Activated naive CD4-positive, alpha-beta T cell treated with anti-CD3 and anti-CD28 coated beads for 36 hours (primary cell): ENCODE data around the gene OR2G6. TPM values are rescaled to one million over a fixed set of nuclear protein-coding genes. Genes with fewer than 3 reads are reported as not detected.
"Not testable (repeated sequence)": the region's sequence is repeated elsewhere in the genome, so short reads cannot be mapped to it uniquely, and the experiment has no call there.

ENCODE experiments used
- CTCF ChIA-PET: fragments of 350-600 bp; sonication (Branson Sonifier 250); formaldehyde crosslinking; loops from one replicate; lab custom pipeline; 2021; ENCODE audit warnings: antibody characterized with exemption; lab: Charles Lee
- DNase-seq: peaks from one replicate; pipeline ENCODE4 v3.0.0-alpha.2; 2020
- H3K27ac Mint-ChIP-seq: one replicate; pipeline ENCODE4 v1.8.0; 2021; ENCODE audit warnings: mild to moderate bottlenecking, mixed read lengths
- H3K27me3 Mint-ChIP-seq: one replicate; pipeline ENCODE4 v1.8.0; 2021; ENCODE audit warnings: low read depth, mixed read lengths
- H3K36me3 Mint-ChIP-seq: one replicate; pipeline ENCODE4 v1.8.0; 2021; ENCODE audit warnings: low read depth, mixed read lengths
- H3K4me1 Mint-ChIP-seq: one replicate; pipeline ENCODE4 v1.8.0; 2021; ENCODE audit warnings: low read depth, mixed read lengths
- H3K4me3 Mint-ChIP-seq: one replicate; pipeline ENCODE4 v1.8.0; 2021; ENCODE audit warnings: mild to moderate bottlenecking, moderate library complexity, mixed read lengths
- H3K9me3 Mint-ChIP-seq: one replicate; pipeline ENCODE4 v1.8.0; 2021; ENCODE audit warnings: mixed read lengths
- intact Hi-C: fragments of 100-400 bp; cut with micrococcal nuclease; formaldehyde crosslinking; loops from one replicate; pipeline ENCODE4 v1.15.1; 2023
- total RNA-seq, 2 experiments: library from RNA; stranded (reverse); gene quantifications; one replicate each; pipeline ENCODE4 v1.2.3, GENCODE V29; 2021

OR2G6 gene
- total RNA-seq: not detected

- not testable (repeated sequence) for H3K4me1 Mint-ChIP-seq
Measured at GRCh38 chr1:248507773-248508172, at the start of gene OR2G6. TSS of gene OR2G6 (plus strand) at chr1:248508073. CDS start at chr1:248521647, 13,574 bp downstream.

GRCh38 chr1:248459117-248459516, 48.8 kb upstream of the OR2G6 start:
- CTCF ChIA-PET, intact Hi-C loops, H3K4me1 Mint-ChIP-seq, H3K36me3 Mint-ChIP-seq, H3K27ac Mint-ChIP-seq, H3K4me3 Mint-ChIP-seq, DNase-seq, H3K27me3 Mint-ChIP-seq, H3K9me3 Mint-ChIP-seq: not testable (repeated sequence)

More at GRCh38 chr1:248507773-248508172, at the start of gene OR2G6:
- DNase-seq, H3K4me3 Mint-ChIP-seq, intact Hi-C loops, H3K9me3 Mint-ChIP-seq, H3K36me3 Mint-ChIP-seq, H3K27me3 Mint-ChIP-seq, CTCF ChIA-PET, H3K27ac Mint-ChIP-seq: not testable (repeated sequence)

DNA sequence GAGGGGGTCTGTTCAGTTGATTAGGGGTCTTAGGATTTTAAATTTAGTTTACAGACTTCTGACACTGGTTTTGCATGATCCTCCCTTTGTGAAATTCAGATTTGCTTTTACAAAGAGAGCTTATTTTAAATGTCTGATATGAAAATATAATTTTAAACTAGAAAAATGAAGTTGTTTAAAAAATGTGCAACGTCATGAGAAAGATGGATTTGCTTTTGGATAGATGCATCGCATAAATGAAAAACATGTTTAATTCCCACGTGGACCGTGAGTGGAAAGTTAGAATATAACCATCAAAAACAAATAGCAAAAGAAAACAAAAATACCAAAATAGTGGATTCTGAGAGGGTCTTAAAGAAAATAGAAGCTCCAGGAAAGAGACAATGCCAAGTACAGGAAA, 36.7 kb upstream of the OR2G6 start:
- DNase-seq: no peak
- Mint-ChIP-seq H3K4me1 (no peaks in the 10 kb centered on the region), H3K36me3 (peaks cover 15% of the 10 kb centered on the region), H3K27ac (no peak overlapping the region), H3K27me3 (no peaks in the 10 kb centered on the region), H3K9me3 (peaks cover 9% of the 10 kb centered on the region), H3K4me3 (no peak overlapping the region)
- intact Hi-C loops: loop anchor here (10.0 kb wide), 1 partner anchor 56 kb away; no protein-coding TSS in a partner anchor
- CTCF ChIA-PET: no interaction called here

DNA sequence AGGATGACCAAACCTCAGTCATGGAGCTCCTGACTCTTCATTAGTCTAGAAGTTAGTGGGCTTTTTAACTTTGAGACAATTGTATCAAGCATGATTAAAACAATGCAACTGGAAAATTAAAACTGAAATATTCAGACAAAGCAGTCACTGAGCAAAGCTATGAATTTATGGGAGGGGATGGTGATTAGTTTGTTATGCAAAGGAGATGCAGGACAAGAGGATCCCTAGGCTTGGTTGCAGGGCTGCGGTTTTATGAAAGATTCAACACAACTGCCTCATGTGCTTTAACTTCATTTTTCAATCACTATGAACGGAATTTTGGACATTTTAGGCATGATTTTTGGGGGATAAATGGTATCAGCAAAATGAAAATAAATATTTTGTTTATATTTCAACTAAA, 35.8 kb upstream of the OR2G6 start:
- peaks cover 13% of the 10 kb centered on the region for H3K36me3 Mint-ChIP-seq
- H3K4me1 Mint-ChIP-seq, H3K27me3 Mint-ChIP-seq, H3K27ac Mint-ChIP-seq, H3K9me3 Mint-ChIP-seq, DNase-seq, CTCF ChIA-PET, H3K4me3 Mint-ChIP-seq: not testable (repeated sequence)
- intact Hi-C loops: loop anchor here (10.0 kb wide), 1 partner anchor 57 kb away; no protein-coding TSS in a partner anchor

GRCh38 chr1:248473051-248473450, 34.8 kb upstream of the OR2G6 start, which contains the start of gene OR2T3:
TSS of gene OR2T3 (plus strand) at chr1:248473351. CDS start at chr1:248473351, 0 bp downstream.
- H3K4me3 Mint-ChIP-seq, H3K4me1 Mint-ChIP-seq, H3K27ac Mint-ChIP-seq, H3K27me3 Mint-ChIP-seq, H3K9me3 Mint-ChIP-seq, CTCF ChIA-PET, DNase-seq: not testable (repeated sequence)
- peaks cover 10% of the 10 kb centered on the region for H3K36me3 Mint-ChIP-seq
- intact Hi-C loops: loop anchor here (10.0 kb wide), 1 partner anchor 58 kb away; no protein-coding TSS in a partner anchor

- H3K27me3 Mint-ChIP-seq, H3K9me3 Mint-ChIP-seq, H3K4me1 Mint-ChIP-seq, DNase-seq, CTCF ChIA-PET, H3K27ac Mint-ChIP-seq, H3K36me3 Mint-ChIP-seq, H3K4me3 Mint-ChIP-seq: not testable (repeated sequence)
- intact Hi-C loops: loop anchor here (10.0 kb wide), 1 partner anchor 61 kb away; no protein-coding TSS in a partner anchor
Measured at GRCh38 chr1:248475660-248476059, 32.2 kb upstream of the OR2G6 start.

DNA sequence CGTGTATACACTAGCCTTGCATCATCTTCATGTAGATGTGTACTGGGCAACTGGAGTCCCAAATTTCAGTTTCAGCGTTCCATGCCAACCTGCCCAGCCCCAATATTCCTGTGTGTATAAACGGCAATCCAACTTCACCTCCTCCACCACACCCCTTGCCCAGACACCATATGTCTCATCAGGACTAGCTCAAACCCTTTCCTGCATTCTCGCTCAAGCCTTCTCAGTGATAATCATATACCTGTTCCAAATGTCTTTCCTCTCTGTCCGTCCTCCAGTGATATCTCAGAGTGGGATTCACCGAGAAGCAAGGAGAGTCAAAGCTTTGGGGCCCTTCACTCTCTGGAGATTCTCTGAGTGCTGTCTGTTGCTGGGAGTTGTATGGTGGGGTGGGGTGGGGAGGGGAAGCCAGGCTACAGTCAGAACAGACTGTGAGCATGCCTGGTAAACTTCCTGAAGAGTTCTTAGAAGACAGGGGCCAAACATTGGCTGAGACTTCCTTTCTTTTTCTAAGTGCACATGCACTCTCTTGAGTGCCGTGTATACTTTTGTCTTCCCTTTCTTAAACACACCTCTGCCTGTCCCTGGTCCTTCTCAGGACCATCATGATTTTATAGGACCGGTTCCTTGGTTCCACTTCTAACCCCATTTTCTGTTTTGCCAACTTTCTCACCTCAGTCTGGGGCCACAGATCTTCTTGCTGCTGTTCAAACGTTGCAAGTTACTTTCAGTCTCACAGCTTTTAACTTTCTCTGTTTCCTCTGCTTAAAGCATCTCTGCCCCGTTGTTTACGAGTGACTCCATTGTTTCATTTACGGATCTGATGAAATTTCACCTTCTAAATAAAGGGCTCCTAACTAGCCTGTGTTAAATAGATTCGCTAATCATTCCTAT, 25.9 kb upstream of the OR2G6 start:
- Mint-ChIP-seq H3K27ac (peak overlapping the region; percentile 93), H3K4me1 (peaks cover 15% of the 10 kb centered on the region), H3K4me3 (peak overlapping the region; percentile 79)
- H3K36me3 Mint-ChIP-seq, H3K9me3 Mint-ChIP-seq, H3K27me3 Mint-ChIP-seq, CTCF ChIA-PET: not testable (repeated sequence)
- DNase-seq: peak; percentile 37
- intact Hi-C loops: loop anchor here (2.0 to 5.0 kb wide), 3 partner anchors 131 to 575 kb away; partner anchors contain the start of gene SH3BP5L

DNA sequence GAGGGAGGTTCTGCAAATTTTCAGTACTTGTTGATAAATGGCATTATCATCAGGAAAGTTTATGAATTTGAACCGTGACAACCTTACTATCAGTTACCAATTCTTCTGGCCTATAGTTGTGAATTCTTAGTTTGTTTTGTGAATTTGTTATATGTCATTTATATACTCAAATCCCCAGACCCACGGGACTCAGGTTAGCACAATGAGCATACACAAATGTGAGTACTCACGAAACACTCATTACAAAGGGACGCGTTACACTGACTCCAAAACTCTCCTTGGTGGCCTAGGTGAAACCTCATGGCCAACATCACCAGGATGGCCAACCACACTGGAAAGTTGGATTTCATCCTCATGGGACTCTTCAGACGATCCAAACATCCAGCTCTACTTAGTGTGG, 19.6 kb upstream of the OR2G6 start, which contains the start of gene OR2T5:
Gene OR2T5 (plus strand): TSS at position 301 of the 400 bp plus-strand sequence. CDS start 0 bp downstream, at position 301.
- CTCF ChIA-PET, H3K36me3 Mint-ChIP-seq, DNase-seq, H3K27me3 Mint-ChIP-seq, H3K9me3 Mint-ChIP-seq, H3K27ac Mint-ChIP-seq, intact Hi-C loops, H3K4me3 Mint-ChIP-seq, H3K4me1 Mint-ChIP-seq: not testable (repeated sequence)

DNA sequence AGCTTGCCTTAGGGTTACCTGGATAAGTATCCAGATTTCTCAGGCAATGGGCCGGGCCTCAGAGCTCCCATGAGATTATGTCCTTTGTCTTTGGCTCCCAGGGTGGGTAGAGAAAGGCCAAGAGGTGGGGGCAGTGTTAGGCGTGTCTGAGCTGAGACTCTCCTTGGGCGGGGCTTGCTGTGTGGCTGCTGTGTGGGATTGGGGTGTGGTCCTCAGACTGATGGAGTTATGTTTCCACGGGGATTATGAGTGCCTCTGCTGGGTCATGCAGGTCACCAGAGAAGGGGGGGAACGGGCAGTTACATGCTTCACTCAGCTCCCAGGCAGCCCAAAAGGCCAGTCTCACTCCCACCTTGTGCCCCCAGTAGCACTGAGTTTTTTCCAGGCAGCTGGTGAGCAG, 11.2 kb upstream of the OR2G6 start:
- H3K4me3 Mint-ChIP-seq, H3K27ac Mint-ChIP-seq, CTCF ChIA-PET, H3K36me3 Mint-ChIP-seq, intact Hi-C loops, H3K27me3 Mint-ChIP-seq, DNase-seq, H3K9me3 Mint-ChIP-seq, H3K4me1 Mint-ChIP-seq: not testable (repeated sequence)

DNA sequence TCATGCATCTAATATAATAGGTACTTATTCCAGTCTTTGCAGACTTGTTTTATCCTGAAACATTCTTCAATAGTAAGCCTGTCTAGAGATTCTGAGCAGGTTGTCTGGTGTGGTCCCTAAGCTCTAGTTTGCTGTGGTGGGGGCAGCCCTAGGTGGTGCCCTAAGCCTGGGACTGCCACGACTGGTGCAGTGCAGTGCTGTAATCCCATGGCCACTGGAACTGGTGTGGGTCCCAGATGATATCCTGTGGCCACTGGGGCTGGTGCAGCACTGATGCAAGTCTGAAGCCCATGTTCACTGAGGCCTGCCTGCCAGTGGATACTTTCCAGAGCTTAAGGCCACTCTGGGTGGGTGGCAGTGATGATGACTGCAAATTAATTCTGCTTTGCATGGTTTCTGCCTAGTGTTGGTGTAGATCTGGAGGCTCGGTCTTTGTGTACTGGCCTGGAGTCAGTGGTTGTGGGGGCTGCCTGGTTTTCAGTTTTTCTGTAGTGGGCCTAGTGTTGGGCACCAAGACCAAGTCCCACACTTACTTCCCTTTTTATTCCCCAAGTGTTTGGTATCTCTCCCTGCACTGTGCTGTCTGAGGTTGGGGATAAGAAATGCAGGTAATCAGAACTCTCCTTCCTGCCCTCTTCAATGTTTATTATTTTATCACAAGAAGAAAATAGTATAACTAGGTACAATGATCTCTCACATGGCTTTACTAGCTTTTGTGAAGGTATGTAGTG, 7.4 kb upstream of the OR2G6 start:
- intact Hi-C loops, H3K4me3 Mint-ChIP-seq, H3K4me1 Mint-ChIP-seq, DNase-seq, H3K9me3 Mint-ChIP-seq, H3K27ac Mint-ChIP-seq, H3K27me3 Mint-ChIP-seq, CTCF ChIA-PET, H3K36me3 Mint-ChIP-seq: not testable (repeated sequence)

DNA sequence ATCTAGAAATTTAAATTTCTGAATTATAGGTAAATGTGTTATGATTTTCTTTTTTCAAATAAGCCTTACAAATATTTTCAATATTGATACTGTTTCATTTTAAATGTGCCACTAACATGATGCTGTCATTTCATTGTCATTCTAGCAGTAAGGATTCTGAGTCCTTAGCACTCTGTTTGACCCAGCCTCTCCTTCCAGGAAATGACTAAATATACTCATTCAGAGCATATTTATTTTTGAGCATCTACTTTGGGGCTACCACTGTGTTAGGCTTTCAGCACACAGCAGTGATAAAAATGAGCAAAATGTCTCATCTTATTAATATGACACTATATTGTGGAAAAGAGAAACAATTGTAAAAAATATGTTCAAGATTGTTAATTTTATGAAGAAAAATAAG, 2.3 kb downstream of the OR2G6 start:
- H3K36me3 Mint-ChIP-seq, H3K4me3 Mint-ChIP-seq, DNase-seq, H3K9me3 Mint-ChIP-seq, CTCF ChIA-PET, H3K27ac Mint-ChIP-seq, H3K27me3 Mint-ChIP-seq, H3K4me1 Mint-ChIP-seq, intact Hi-C loops: not testable (repeated sequence)

- H3K36me3 Mint-ChIP-seq: no peaks in the 10 kb centered on the region
- no peak overlapping the region for H3K27ac Mint-ChIP-seq
- no peaks in the 10 kb centered on the region for H3K4me1 Mint-ChIP-seq
- DNase-seq: no peak
- H3K27me3 Mint-ChIP-seq: no peaks in the 10 kb centered on the region
- peaks cover 1% of the 10 kb centered on the region for H3K9me3 Mint-ChIP-seq
- CTCF ChIA-PET: no interaction called here
- H3K4me3 Mint-ChIP-seq: no peak overlapping the region
- intact Hi-C loops: no loop called here
Measured at GRCh38 chr1:248521856-248522255, 14.0 kb downstream of the OR2G6 start.
